LNCaP clone FGC (cell line): Measurements from ENCODE around the gene PRKAG2.

ENCODE experiments used
- DNase-seq: peaks from one replicate; pipeline ENCODE4 v3.0.0-alpha.2; 2011; ENCODE audit warnings: low read depth
- H3K4me3 ChIP-seq: 2 replicates; pipeline ENCODE4 v1.5.1; 2011; ENCODE audit warnings: mild to moderate bottlenecking, low read depth, low read length, control low read depth
- CTCF ChIP-seq: IDR thresholded peaks from 2 replicates; pipeline ENCODE4 v1.5.1; 2012; ENCODE audit warnings: mild to moderate bottlenecking; ENCODE audit not compliant: control insufficient read depth, insufficient read depth; ENCODE audit errors: extremely low read depth

Gene PRKAG2

GRCh38 chr7:151864561-151864960 is 12.4 kb downstream of the PRKAG2 start:
- no peak for TF ChIP-seq CTCF
- DNase-seq, result no peak
- no peak overlapping the region for H3K4me3 ChIP-seq

GRCh38 chr7:151864081-151864480 is 12.8 kb downstream of the PRKAG2 start:
- no peak overlapping the region for H3K4me3 ChIP-seq
- TF ChIP-seq CTCF, result no peak
- no peak for DNase-seq

GRCh38 chr7:151863386-151864079 is 13.4 kb downstream of the PRKAG2 start:
- H3K4me3 ChIP-seq, result no peak overlapping the region
- no peak for DNase-seq
- peak; percentile 58 for TF ChIP-seq CTCF

- DNase-seq, result no peak
- no peak overlapping the region for H3K4me3 ChIP-seq
- TF ChIP-seq CTCF, result no peak
Measured at GRCh38 chr7:151862606-151863381, 14.1 kb downstream of the PRKAG2 start.

- no peak for TF ChIP-seq CTCF
- H3K4me3 ChIP-seq, result no peak overlapping the region
- DNase-seq, result no peak
Measured at GRCh38 chr7:151861881-151862280, 15.0 kb downstream of the PRKAG2 start.

GRCh38 chr7:151860771-151861170 is 16.1 kb downstream of the PRKAG2 start:
- TF ChIP-seq CTCF, result no peak
- DNase-seq, result no peak
- no peak overlapping the region for H3K4me3 ChIP-seq
